Ascending aorta (tissue), 2 donors: ENCODE measurements around the gene NLRP6. TPM values are rescaled to one million over a fixed set of nuclear protein-coding genes. Genes with fewer than 3 reads are reported as not detected.
"Not testable (repeated sequence)": the region's sequence is repeated elsewhere in the genome, so short reads cannot be mapped to it uniquely, and the experiment has no call there.

Experiments
- DNase-seq, 2 donors: peaks; one replicate each; pipeline ENCODE4 v3.0.0-alpha.2; 2019; ENCODE audit warnings: low spot score in 2 of 2
- H3K27ac ChIP-seq, 2 donors: fragments of 200-600 bp; sonication (generic); one replicate each; pipeline ENCODE4 v1.5.1; 2016 to 2017; ENCODE audit warnings: mild to moderate bottlenecking in 1 of 2
- H3K27me3 ChIP-seq: fragments of 200-600 bp; sonication (generic); one replicate; pipeline ENCODE4 v1.5.1; 2017
- H3K36me3 ChIP-seq, 2 donors: fragments of 200-600 bp; sonication (generic); one replicate each; pipeline ENCODE4 v1.5.1; 2016
- H3K4me1 ChIP-seq, 2 donors: fragments of 200-600 bp; sonication (generic); one replicate each; pipeline ENCODE4 v1.5.1; 2016 to 2017; ENCODE audit warnings: mild to moderate bottlenecking in 1 of 2
- H3K4me3 ChIP-seq, 2 donors: fragments of 200-600 bp; sonication (generic); one replicate each; pipeline ENCODE4 v1.5.1; 2016 to 2017; ENCODE audit warnings: mild to moderate bottlenecking in 1 of 2
- H3K9me3 ChIP-seq, 2 donors: fragments of 200-600 bp; sonication (generic); one replicate each; pipeline ENCODE4 v1.5.1; 2016
- intact Hi-C: fragments of 100-400 bp; cut with DNase I; formaldehyde crosslinking; loops from one replicate; pipeline ENCODE4 v1.15.1; 2023
- total RNA-seq: library from RNA; depleted of rRNA; stranded (reverse); fragments of >200 nt; gene quantifications from one replicate; pipeline ENCODE4 v1.1.0, GENCODE V29; 2016
- TF ChIP-seq, protein P1 (sequence below), 3 experiments: fragments of 200-600 bp in 2 of 3; fragments of 450-650 bp in 1 of 3; sonication (generic) in 2 of 3; IDR thresholded peaks; one replicate each; pipeline ENCODE4 v1.5.1; 2016 to 2019; ENCODE audit warnings: antibody characterized with exemption in 3 of 3, mild to moderate bottlenecking in 1 of 3, moderate library complexity in 1 of 3

The NLRP6 gene
- total RNA-seq, 1 donor from 2014 or later = not detected

DNA sequence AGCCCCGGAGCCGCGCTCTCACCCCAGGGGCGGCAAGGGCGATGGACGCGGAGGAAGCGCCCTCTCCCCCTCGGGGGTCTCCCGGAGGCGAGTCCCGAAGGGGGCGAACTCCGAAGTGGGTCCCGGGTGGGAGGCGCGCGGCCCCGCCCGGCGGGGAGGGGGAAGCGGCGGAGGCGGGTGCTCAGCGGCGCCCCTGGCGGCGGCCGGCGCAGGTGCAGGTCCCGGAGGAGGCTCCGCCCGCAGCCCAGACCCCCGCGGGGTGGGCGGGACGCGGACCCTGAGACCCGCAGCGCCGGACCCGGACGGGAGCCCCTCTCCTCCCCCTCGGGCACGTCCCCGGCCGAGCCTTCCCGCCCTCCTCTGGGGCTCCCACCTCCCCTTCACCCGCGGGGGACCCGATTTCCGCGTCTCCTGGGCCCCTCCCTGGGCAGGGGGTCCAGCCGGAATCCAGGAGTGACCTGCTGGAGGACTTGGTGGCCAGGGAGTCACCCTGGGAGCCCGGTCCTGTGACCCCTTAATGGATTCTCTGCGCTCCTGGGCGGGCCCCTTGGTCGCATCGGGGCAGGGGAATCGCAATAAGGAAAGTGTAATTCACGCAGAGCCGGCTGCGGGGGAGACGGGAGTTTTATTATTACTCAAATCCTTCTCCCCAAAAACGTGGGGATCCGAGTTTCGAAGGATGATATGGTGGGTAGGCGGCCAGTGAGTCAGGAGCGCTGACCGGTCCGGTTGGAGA is 33.0 kb downstream of the NLRP6 start:
- Histone ChIP-seq H3K4me1 (peaks cover 7 to 28% of the 10 kb centered on the region in 2 donors), H3K4me3 (peak overlapping the region; percentile 40 to 61), H3K27ac (peak overlapping the region; percentile 61)
- H3K27me3 ChIP-seq, intact Hi-C loops, H3K36me3 ChIP-seq, H3K9me3 ChIP-seq, DNase-seq: not testable (repeated sequence)

DNA sequence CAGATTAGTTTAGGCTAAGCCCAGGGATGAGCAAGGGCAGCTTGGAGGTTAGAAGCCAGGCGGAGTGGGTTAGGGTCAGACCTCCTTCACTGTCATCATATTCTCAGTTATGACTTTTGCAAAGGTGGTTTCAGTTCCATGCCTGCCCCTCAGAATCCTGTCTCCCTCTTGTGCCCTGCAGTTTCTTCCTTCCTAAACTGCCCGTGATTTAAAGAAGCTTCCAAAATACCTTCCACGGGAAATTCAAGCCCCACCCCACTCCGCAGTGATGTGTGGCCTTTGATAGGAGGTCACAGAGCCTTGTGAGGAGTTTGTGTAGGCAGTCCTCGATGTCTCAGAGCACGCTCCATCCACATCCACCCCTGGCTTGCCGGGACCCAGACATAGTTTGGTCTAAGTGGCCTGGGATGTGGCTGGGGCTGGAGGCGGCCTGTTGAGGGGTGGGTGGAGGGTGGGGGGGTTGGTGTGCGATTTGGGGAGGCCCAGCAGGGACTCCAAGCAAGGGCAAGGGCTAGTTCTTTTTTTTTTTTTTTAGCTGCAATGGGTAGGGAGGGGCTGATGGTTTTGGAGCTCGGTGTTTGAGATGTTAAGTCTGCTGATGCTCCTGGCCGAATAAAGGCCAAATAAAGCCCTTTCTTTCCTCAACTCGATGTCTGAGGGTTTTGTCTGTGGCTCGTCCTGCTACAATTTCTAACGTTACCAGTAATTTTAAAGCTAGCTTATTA is 34.0 kb downstream of the NLRP6 start:
- intact Hi-C loops = no loop called here
- H3K27ac ChIP-seq = peak overlapping the region; percentile 61 to 66
- DNase-seq = no peak
- H3K4me3 ChIP-seq = peak overlapping the region; percentile 40 to 61
- TF ChIP-seq, protein P1, sequence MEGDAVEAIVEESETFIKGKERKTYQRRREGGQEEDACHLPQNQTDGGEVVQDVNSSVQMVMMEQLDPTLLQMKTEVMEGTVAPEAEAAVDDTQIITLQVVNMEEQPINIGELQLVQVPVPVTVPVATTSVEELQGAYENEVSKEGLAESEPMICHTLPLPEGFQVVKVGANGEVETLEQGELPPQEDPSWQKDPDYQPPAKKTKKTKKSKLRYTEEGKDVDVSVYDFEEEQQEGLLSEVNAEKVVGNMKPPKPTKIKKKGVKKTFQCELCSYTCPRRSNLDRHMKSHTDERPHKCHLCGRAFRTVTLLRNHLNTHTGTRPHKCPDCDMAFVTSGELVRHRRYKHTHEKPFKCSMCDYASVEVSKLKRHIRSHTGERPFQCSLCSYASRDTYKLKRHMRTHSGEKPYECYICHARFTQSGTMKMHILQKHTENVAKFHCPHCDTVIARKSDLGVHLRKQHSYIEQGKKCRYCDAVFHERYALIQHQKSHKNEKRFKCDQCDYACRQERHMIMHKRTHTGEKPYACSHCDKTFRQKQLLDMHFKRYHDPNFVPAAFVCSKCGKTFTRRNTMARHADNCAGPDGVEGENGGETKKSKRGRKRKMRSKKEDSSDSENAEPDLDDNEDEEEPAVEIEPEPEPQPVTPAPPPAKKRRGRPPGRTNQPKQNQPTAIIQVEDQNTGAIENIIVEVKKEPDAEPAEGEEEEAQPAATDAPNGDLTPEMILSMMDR (IDR thresholded peaks at IDR 0.05) = no peak
- no peaks in the 10 kb centered on the region for H3K27me3 ChIP-seq
- peaks cover 7 to 21% of the 10 kb centered on the region in 2 donors for H3K4me1 ChIP-seq
- H3K36me3 ChIP-seq = no peaks in the 10 kb centered on the region
- no peaks in the 10 kb centered on the region for H3K9me3 ChIP-seq

DNA sequence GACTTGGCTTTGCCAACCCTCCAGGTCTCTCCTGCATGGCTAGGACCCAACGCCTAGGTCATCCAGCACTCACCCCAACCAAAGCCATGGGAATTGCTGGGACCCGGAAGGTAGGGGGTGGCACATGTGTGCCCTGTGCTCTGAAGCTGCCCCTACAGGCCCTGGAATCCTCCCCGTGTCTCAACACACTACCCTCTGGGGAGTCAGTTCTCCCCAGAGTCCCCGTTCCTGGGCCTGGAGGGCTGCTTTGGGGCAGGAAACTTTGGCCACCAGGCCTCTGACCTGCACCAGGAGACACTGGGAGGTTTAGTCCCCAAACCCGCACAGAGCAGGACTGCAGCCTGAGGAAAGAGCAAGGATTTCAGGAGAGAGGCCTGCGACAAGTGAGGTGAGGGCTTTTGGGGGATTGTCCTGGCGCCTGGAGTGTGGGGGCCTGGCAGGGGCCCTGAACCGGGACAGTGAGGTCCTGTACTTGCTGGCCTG is 35.1 kb downstream of the NLRP6 start:
- H3K27ac ChIP-seq = peak overlapping the region; percentile 55 to 66
- intact Hi-C loops = no loop called here
- H3K4me3 ChIP-seq = peak overlapping the region in 1 of 2 donors; percentile 62
- TF ChIP-seq, protein P1 (IDR thresholded peaks at IDR 0.05) = no peak
- H3K27me3 ChIP-seq = no peaks in the 10 kb centered on the region
- no peaks in the 10 kb centered on the region for H3K9me3 ChIP-seq
- no peak for DNase-seq
- H3K36me3 ChIP-seq = no peaks in the 10 kb centered on the region
- peaks cover 7 to 18% of the 10 kb centered on the region in 2 donors for H3K4me1 ChIP-seq

GRCh38 chr11:313787-314553 is 35.8 kb downstream of the NLRP6 start, which contains the start of gene IFITM1:
Gene IFITM1 (plus strand): TSS chr11:314040. CDS start chr11:314171, 131 bp downstream.
- H3K9me3 ChIP-seq = no peaks in the 10 kb centered on the region
- H3K27me3 ChIP-seq = no peaks in the 10 kb centered on the region
- H3K4me1 ChIP-seq = peaks cover 7 to 18% of the 10 kb centered on the region in 2 donors
- intact Hi-C loops = no loop called here
- TF ChIP-seq, protein P1 (IDR thresholded peaks at IDR 0.05) = no peak
- H3K36me3 ChIP-seq = no peaks in the 10 kb centered on the region
- no peak for DNase-seq
- peak within 1 kb of the TSS; percentile 47 to 62 for H3K4me3 ChIP-seq
- H3K27ac ChIP-seq = peak within 1 kb of the TSS; percentile 55 to 66

GRCh38 chr11:314554-314875 is 36.3 kb downstream of the NLRP6 start:
- Histone ChIP-seq H3K4me3 (peak overlapping the region; percentile 39 to 62), H3K4me1 (peaks cover 4 to 13% of the 10 kb centered on the region in 2 donors), H3K27ac (peak overlapping the region; percentile 55 to 66)
- DNase-seq, intact Hi-C loops, H3K9me3 ChIP-seq, H3K27me3 ChIP-seq, H3K36me3 ChIP-seq: not testable (repeated sequence)

- TF ChIP-seq, protein P1 (IDR thresholded peaks at IDR 0.05) = no peak
- Histone ChIP-seq H3K27me3 (no peaks in the 10 kb centered on the region), H3K4me1 (peaks cover 0 to 10% of the 10 kb centered on the region in 2 donors), H3K4me3 (peak overlapping the region; percentile 47 to 62), H3K27ac (peak overlapping the region; percentile 6 to 66), H3K36me3 (no peaks in the 10 kb centered on the region), H3K9me3 (no peaks in the 10 kb centered on the region)
- intact Hi-C loops = no loop called here
- DNase-seq = no peak
Measured at GRCh38 chr11:315051-315481, 36.9 kb downstream of the NLRP6 start.
